Epithelial cell of esophagus (primary cell): ENCODE results near the gene HTT.

ENCODE experiments used
- DNase-seq: peaks from one replicate; pipeline ENCODE4 v3.0.0; 2010; ENCODE audit warnings: low read depth
- H3K4me3 ChIP-seq: 2 replicates; pipeline ENCODE4 v1.5.1; 2011; ENCODE audit warnings: mild to moderate bottlenecking, low read length, control low read depth
- CTCF ChIP-seq: IDR thresholded peaks from 2 replicates; pipeline ENCODE4 v1.5.1; 2011; ENCODE audit warnings: low read depth, mild to moderate bottlenecking, low read length, control low read depth, inconsistent platforms; ENCODE audit not compliant: insufficient read depth; ENCODE audit errors: missing control alignments

HTT gene

DNA sequence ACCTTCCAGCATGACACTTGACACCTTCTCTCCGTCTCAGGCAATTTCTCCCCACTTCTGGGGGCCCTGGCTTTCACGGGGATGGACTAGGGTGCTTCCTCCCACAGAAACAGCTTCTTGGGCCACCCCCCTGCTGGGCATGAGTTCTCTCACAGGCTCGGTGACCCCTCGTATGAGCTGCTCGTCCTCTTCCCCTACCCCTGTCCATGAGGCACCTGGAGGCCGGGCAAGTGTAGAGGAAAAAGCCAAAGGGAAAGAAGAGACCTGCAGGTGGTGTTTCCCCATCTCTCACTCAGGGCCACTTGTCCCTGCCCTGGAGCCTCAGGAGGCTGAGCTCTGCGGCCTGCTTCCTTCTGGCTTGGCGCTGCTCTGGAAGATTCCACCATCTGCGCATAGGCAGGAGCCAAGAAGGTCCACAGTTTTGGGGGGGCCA is 216.4 kb downstream of the HTT start:
- no peak for DNase-seq
- no peak for TF ChIP-seq CTCF
- H3K4me3 ChIP-seq = no peak overlapping the region

- H3K4me3 ChIP-seq = peak overlapping the region; percentile 59
- DNase-seq = peak; percentile 32
- TF ChIP-seq CTCF = no peak
These were observed 217.0 kb downstream of the HTT start for GRCh38 chr4:3291411-3291968.

DNA sequence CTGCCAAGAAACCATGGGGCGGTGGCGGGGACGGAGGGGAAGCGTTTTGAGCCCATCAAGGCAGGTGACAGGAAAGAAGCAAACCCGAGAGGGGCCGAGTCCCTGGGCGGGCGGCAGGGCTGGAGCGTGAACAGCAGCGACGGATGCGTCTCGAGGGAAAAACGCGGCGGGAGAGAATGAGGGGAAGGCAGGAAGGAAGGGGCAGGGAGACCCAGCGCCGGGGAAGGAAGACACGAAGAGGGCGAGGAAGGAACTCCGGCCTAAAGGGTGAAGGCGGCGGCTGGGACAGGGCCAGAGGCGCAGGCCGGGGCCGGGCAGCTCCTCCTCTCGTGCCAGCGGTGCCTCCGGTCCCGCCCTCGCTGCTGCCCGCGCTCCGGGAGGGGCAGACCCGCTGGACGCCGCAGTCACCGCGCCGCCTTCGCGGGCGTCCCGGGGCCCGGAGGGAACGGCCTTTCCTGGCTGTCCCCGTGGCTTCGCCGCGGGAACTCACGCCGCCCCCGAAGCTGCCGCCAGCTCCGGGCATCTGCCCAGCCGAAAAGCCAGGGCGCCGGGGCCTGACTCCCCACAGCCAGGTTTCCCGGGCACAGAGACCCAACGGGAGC is 217.6 kb downstream of the HTT start:
- DNase-seq = peak; percentile 51
- H3K4me3 ChIP-seq = peak overlapping the region; percentile 59
- no peak for TF ChIP-seq CTCF

DNA sequence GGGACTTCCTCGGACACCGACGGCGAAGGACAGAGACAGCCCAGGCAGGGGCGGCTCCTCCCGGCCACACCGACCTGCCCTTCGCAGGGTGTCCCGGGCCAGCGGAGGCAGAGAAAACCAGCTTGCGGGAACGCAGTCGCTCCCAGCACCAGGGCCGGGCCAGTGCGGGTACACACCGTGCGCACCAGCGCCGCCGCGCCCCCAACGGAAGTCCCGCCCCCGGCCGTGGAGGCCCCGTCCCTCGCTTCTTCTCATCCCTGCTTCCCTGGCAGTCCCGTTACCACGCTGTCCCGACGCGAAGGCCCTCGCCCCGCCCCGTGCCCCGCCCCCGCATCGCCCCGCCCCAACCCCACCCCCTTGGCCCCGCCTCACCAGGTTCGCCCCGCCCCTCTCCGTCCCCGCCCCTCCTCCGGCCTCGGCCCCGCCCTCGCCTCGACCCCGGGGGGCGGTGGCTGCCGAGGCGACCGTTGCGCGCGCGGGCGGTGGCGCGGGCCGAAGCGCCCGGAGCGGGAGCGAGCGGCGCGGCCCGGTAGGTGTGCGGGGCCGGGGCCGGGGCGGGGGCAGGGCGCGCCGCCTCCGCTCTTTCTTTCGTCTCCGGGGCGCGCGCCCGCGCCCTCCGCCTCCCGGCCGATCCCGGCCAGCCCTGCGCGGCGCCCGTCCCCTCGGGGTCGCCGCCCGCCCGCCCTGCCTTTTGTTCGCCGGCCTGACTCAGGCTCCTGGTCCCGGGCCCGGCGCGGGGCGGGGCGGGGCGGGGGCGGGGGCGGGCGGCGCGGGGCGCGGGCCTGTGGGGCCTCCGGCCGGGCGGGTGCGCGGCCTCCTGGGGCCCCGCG is 218.3 kb downstream of the HTT start, which contains the start of gene RGS12:
RGS12 (plus strand) TSS at position 451 of the 830 bp plus-strand sequence. CDS start 23,150 bp downstream, outside the sequence.
- DNase-seq = peak; percentile 94
- no peak for TF ChIP-seq CTCF
- peak within 1 kb of the TSS; percentile 59 for H3K4me3 ChIP-seq
